HG02763 (cell line): ENCODE results near the gene DCP1A.
"Not testable (repeated sequence)": the region's sequence is repeated elsewhere in the genome, so short reads cannot be mapped to it uniquely, and the experiment has no call there.

Experiments
- ATAC-seq: cut with Tn5 transposase; IDR thresholded peaks from one replicate; pipeline ENCODE4 v1.9.1; 2021; ENCODE audit warnings: mild to moderate bottlenecking, moderate library complexity; ENCODE audit not compliant: unreplicated experiment

The DCP1A gene

DNA sequence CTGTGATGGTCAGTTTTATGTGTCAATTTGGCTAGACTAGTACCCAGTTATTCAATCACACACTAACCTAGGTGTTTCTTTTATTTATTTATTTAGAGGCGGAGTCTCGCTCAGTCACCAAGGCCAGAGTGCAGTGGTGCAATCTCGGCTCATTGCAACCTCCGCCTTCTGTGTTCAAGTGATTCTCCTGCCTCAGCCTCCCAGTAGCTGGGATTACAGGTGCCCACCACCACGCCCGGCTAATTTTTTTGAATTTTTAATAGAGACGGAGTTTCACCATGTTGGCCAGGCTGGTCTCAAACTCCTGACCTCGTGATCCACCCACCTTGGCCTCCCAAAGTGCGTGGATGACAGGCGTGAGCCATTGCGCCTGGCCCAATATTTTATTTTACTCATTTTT is 78.2 kb downstream of the DCP1A start:
- not testable (repeated sequence) for ATAC-seq

DNA sequence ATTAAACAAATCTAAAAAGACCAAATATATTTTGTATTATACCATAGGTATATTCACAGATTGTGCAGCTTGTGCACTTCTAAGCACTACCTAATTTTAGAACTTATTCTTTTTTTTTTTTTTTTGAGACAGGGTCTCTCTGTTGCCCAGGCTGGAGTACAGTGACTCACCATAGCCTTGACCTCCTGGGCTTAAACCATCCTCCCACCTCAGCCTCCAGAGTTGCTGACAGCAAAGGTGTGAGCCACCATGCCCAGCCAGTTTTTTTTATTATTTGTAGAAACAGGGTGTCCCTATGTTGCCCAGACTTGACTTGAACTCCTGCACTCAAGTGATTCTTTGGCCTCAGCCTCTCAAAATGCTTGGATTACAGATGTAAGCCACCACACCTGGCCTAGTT is 79.6 kb downstream of the DCP1A start:
- no peak for ATAC-seq

DNA sequence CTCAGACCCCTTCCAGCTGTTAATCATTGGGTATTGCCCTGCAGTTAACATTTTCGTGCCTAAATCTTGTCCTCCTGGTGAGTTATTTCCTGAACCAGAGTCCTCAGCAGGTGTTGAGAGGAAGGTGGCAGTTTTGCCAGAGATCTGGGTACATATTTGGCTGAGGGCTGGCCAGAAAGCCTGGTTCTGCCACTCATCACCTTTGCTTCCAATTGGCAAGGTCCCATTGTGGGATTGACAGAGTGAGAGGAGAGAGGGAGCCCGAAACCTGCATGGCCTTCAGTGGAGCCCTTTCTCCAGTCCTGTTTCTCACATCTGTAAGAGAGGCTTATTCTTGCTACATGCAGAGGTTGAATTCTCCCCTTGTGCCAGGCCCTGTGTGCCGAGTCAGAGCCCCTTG is 82.6 kb downstream of the DCP1A start:
- no peak for ATAC-seq

DNA sequence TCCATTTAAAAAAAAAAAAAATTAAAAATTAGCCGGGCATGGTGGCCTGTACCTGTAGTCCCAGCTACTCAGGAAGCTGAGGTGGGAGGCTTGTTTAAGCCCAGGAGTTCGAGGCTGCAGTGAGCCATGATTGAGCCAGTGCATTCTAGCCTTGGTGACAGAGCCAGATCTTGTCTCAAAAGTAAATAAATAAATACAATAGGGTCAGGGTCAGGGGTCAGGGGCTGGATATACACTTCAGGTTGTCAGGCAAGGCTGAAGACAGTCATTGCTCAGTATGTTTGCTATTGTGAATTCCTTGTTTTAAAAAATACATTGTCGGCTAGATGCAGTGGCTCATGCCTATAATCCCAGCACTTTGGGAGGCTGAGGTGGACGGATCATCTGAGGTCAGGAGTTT is 83.4 kb downstream of the DCP1A start:
- ATAC-seq: no peak

DNA sequence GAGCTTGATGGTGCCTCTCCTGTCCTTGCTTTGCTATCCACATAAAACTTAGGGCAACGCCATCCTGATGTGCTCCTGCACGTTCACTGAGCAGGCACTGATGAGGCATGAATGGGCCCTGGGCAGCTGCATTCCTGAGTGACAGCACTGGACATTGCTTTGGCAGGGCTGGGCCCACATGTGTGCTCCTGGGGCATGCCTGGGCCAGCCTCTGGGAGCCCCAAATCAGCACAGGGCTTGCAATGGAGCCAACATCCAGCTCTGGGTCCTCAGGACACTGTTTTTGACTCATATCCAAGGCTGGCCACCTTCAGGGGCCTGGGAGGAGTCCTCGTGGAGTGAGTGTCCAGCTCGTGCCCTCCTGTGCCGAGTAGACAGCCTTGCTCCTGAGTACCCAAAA is 85.6 kb downstream of the DCP1A start:
- no peak for ATAC-seq

DNA sequence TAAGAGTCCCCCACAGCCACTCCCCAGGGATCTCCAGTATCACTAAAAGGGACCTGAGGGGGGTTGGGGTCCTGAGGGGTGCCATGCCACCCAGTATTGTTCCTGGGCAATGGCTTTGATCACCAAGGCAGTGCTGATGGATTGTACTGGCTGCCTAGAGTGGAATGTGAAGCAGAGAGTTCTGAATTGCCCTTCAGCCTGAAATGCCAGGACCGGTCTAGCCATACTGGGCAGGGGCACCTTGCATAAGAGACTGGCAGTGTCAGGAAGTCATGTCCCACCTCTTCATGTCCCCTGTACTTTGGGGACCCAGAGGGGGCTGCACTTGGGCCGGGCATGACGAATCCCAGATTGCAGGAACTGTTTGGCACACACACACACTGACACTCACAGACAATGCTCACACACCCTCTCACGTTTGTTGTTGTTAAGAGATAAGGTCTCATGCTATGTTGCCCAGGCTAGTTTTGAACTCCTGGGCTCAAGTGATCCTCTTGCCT is 87.0 kb downstream of the DCP1A start:
- no peak for ATAC-seq

DNA sequence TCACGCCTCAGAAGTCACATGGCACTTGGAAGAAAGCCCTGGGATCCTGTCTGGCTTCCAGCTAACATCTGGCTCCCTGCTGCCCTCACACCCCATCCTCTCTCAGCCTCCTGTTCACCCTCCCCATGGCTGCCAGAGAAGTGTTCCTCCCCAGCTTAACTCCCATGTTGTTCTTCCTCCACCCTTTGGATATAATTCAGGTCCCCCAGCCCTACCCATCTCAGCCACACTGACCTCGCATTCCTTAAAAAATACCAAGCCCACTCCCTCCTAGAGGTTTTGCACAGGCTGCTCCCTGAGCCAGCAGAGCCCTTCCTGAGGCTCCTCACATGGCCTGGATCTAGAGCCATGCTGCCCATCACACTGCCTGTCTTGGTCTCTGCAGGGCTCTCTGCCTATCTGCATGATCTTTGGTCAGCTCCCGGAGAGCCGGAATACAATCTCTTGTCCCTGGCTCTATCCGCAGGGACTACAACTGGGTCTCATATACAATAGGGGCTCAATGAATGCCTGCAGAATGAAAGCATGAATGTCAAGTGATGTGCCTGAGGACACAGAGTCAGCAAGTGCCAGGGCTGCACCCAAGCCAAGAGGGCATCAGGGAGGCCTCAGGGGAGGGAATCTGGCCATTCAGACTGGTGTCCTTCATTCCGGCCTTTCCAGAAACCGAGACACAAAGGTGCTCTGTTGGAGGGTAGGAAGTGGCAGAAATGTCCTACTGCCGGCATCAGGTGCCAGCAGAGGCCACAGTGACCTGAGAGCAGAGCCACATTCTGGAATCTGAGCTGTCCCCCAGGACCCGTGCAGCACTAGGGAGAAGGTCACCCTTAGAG is 87.7 kb downstream of the DCP1A start:
- ATAC-seq: no peak

DNA sequence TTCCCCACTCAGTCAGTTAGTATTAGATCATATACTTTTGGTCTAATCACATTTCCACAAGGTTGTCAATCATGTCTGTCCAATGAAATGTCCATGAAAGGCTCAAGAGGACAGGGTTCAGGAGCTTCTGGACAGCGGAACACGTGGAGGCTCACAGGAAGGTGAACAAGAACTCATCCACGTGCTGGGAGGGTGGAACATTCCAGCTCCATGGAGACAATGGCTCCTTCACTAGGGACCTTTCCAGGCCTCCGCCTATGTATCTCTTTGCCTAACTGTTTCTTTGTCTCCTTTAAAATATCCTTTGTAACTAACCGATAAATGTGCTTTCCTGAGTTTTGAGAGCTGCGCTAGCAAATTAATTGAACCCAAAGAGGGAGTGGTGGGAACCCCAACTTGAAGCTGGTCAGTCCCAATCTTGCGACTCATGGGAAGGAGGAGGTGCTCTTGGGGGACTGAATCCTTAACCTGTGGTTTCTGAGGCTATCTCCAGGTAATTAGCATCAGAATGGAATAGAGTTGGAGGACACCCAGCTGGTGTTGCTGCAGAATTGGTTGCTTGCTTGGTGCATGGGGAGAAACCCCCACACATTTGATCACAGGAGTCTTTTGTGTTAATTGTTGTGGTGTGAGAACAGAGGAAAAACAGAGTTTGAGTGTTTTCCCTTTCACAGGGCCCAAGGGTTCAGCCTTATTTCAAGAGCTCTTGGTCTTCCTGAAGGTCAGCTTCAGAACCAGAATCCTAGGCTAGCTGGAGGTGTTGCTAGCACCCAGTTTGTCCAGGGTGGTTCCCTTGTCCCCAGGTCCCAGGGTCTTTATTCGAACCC is 88.5 kb downstream of the DCP1A start:
- no peak for ATAC-seq

DNA sequence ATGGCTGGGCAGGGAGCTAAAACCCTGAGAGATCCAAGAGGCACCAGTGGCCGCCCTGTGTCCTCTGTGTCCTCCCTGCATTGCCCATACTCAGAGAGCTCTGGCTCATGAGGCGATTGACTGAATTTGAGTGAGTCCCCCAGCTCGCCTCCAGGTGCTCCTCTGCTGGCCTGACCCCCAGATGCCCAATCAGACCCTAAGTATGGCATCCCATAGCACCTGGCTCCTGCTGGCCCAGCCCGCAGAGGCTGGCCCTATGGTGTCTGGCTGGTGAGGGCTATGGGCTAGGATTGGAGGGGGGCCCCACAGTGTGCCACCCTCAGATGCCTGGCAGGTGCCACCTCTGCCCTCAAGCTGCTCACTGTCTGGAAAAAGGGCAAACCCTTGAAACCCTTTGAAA is 89.9 kb downstream of the DCP1A start:
- ATAC-seq: no peak

DNA sequence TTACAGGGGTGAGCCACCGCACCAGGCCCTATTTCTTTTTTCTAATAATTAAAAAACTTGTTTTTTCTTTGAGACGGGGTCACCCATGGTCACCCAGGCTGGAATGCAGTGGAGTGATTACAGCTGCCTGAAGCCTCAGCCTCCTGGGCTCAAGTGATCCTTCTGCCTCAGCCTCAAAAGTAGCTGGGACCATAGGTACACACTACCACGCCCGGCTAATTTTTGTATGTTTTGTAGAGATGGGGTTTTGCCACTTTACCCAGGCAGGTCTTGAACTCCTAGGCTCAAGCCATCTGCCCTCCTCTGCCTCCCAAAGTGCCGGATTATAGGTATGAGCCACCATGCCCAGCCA is 90.7 kb downstream of the DCP1A start:
- ATAC-seq: no peak

DNA sequence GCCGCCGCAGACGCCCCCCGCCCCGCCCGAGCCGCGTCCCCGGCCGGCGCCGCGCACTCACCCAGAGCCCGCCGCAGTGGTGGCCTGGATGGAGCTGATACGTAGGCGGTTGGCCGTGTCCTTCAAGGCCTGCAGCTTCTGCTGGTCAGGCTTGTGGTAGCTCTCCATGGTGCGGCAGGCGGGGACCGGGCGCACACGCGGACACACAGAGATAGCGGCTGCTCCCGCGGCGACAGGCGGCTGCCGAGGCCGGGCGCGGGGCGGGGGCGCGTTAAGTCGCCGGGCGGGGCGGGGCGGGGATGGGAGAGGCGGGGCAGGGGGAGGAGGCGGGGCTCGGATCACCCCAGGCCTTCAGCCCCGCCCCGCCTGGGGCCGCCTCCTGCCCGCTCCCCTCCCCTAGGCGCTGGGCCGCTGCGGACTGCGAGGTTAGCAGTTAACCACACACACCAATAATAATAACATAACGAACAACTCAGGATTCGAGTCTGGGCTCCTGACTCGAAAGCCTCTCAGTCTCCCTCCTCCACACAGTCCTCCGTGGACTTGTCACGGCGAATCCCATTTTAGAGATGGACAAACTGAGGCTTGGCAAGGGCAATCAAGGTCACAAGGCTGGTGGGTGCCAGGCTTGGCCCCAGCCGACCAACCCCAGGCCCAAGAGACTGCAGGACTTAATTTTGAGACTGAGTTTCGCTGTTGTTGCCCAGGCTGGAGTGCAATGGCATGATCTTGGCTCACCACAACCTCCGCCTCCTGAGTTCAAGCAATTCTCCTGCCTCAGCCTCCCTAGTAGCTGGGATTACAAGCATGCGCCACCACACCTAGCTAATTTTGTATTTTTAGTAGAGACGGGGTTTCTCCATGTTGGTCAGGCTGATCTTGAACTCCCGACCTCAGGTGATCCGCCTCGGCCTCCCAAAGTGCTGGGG is 91.3 kb downstream of the DCP1A start, which contains the start of gene TKT:
TSS of gene TKT (minus strand) at position 248 of the 929 bp plus-strand sequence. CDS start at position 168, 80 bp downstream.
- peak; percentile 58 for ATAC-seq

DNA sequence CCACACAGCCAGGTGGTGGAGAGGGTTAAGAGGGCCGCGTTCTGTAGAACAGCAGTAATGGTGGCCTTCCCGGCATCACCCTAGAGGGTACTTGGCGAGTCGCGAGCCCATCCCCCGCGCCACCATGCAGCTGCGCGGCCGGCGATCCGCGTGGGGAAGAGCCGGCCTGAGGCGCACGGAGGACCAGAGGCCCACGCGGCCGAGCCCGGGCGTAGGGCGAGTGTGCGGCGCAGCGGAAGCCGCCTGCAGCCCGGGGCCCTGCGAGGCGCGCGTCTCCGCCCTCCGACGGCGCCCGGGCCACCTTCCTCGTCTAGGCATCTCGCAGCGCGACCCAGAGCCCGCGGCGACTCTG is 91.9 kb downstream of the DCP1A start:
- ATAC-seq: peak; percentile 33

DNA sequence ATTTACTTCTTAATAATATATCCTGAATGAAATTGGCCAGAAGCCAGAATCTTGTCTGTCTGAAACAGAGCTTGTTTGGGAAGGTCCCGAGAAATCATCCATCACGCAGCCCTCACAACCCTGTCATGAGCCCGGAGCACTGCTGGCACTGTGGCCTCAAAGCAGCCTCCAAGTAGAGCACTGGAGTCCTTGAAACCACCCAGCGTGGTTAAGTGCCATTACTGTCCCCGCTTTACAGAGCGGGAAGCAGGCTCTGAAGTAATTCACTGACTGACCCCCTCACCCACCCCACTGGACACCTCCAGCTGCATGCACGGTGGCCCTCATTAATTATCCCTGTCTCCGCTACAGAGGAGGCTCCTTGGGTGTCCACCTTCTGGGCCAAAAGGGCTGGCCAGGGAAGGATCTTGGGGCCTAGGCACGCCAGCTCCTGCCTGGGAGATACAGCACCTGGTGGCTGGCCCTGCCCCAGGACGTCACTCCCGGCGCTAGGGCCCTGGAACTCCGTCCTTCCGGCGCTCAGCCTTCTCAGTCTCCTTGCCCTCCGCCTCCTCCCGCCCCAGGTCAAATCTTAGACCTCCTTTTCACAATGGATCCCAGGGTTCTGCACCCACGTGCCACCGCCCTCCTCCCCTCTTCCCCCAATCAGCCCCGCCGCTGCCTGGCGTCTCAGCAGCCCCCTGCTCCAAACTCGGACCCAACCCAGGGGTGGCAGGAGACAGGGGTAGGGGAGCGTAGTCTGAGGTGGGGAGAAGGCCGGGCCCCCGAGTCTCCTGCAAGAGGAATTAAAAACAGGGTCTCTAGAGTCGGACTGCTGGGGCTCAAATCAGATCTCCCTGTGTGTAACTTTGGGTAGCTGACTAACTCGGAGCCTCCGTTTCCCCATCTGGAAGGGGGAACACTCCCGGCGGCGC is 92.6 kb downstream of the DCP1A start:
- peak; percentile 40 for ATAC-seq

DNA sequence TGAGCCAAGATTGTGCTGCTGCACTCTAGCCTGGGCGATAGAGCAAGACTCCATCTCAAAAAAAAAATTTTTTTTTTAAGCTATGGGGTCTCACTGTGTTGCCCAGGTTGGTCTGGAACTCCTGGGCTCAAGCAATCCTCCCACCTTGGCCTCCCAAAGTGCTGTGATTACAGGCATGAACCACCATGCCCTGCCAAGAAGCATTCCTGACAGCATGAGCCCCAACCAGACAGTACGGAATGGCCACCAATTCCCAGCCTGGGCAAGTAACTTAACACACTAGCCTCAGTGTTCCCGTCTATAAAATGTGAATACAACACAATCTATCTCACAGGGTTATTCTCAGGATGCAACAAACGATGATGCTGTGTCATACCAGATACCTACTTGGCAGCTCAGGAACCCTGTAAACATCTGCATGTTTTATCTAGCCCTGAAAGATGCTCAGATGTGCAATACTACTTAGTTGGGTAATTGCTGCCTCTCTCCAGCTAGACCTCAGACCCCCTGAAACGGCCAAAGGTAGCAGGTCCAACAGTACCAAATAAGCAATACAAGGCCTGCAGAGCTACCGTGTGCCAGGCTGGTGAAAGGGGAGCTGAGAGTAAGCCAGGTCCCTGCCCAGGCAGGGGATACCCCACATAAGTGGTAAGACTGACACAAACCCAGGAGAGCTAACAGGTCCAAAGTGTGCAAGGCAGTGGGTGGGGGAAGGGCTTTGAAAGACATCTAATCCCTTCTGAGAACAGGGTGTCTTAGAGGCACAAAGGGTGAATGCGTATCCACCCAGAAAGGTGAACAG is 93.4 kb downstream of the DCP1A start:
- ATAC-seq: no peak

DNA sequence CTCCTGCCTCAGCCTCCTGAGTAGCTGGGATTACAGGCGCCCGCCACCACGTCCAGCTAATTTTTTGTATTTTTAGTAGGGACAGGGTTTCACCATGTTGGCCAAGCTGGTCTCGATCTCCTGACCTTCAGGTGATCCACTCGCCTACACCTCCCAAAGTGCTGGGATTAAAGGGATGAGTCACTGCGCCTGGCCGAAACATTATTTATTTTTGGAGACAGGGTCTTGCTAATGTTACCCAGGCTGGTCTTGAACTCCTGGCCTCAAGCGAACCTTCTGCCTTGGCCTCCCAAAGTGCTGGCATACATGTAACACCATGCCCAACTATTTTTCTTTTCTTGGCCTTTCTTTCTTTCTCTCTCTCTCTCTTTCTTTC is 94.4 kb downstream of the DCP1A start:
- ATAC-seq: not testable (repeated sequence)

DNA sequence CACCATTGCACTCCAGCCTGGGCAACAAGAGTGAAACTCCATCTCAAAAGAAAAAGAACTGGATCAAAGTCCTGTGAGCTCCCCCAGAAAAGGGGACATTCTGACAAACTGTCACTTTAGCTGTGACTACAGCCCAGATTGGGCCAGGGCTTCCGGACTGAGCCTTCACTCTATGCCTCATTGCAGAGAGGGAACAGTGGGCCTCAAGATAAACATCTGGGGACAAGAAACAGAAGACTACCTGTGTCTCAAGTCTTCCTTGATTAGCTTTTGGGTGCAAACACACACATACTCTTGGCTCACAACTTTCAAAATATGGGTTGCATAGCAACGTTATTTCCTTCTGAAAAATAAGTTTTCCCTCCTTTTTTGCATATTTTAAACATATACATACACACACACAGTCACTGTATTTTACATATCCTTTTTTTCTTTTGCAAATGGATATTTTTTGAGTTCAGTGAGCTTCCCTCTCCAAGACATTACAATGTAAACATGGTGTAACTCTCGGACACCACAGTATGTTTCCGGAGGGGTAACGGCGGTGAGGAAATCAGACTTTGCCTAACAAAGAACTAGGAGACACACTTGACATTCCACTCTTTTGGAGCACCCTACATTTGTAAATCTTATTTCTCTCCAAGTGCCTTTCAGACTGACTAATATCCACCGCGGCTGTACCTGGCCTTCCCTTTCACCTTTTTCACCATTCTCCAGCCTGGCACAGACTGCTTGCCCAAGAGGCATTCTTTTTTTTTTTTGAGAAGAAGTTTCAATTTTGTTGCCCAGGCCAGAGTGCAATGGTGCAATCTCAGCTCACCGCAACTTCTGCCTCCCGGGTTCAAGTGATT is 95.0 kb downstream of the DCP1A start:
- no peak for ATAC-seq

DNA sequence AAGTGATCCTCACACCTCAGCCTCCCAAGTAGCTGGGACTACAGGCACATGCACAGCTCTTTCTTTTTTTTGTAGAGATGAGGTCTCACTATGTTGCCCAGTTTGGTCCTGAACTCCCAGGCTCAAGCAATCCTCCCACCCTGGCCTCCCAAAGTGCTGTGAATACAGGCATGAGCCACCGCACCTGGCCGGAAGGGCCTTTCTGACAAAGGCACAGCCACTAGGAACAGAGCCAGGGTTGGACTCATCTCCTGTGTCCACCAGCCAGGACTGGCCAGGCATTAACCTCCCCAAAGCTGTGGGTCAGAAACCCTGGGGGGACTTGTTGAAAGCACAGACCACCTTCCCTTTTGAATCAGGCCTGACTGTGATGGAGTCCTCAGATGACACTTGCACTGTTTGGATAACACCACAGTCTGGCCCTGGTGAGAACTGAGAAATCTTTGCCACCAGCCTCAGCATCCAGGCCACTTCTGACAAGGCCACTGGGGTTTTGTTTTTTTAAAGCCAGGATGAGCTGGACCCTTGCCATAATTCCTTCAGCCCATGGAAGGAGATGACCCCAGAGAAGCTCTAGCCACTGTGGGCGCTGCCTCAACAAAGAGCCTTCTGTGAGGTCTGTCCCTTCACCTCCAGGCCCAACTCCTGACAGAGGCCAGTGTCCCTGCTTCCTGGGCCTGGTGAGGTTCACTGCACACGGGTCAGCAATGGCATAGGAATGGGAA is 96.3 kb downstream of the DCP1A start:
- ATAC-seq: no peak

DNA sequence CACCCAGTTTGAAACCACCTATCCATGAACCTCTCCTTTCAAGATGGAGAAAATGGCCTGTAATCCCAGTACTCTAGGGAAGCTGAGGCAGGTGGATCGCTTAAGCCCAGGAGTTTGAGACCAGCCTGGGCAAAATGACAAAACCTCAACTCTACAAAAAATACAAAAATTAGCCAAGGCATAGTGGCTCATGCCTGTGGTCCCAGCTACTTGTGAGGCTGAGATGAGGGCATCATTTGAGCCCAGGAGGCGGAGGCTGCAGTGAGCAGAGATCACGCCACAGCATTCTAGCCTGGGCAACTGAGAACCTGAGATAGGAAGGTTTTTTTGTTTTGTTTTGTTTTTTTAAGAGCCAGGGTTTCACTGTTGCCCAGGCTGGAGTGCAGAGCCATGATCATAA is 96.9 kb downstream of the DCP1A start:
- no peak for ATAC-seq
